ENCODE data around the gene PTPRG. TPM values are rescaled to one million over a fixed set of nuclear protein-coding genes. Genes with fewer than 3 reads are reported as not detected.

Gene PTPRG
- total RNA-seq, 2 donors from 2014 or later = 26.0 to 26.3 TPM

- intact Hi-C loops (cut with DNase I) = loop anchor here (5.0 to 10.0 kb wide), 2 partner anchors 89 to 622 kb away; no protein-coding TSS in a partner anchor
- H3K4me1 ChIP-seq = no peaks in the 10 kb centered on the region
- DNase-seq = no peak
- no peak overlapping the region for H3K9ac ChIP-seq (ENCODE audit: low read depth in 2 of 2, low read length in 2 of 2)
- H3K27me3 ChIP-seq = no peaks in the 10 kb centered on the region
- no peaks in the 10 kb centered on the region for H3K9me3 ChIP-seq
- H3K4me3 ChIP-seq = no peak overlapping the region
- H3K27ac ChIP-seq = no peak overlapping the region
- H3K36me3 ChIP-seq = no peaks in the 10 kb centered on the region
- no peak for TF ChIP-seq CTCF (IDR thresholded peaks at IDR 0.05)
Measured at GRCh38 chr3:61565569-61565968, 4.2 kb downstream of the PTPRG start.

GRCh38 chr3:61568127-61568526 is 6.8 kb downstream of the PTPRG start:
- Histone ChIP-seq H3K9me3 (no peaks in the 10 kb centered on the region), H3K27me3 (no peaks in the 10 kb centered on the region), H3K36me3 (no peaks in the 10 kb centered on the region), H3K27ac (no peak overlapping the region), H3K4me3 (no peak overlapping the region), H3K4me1 (no peaks in the 10 kb centered on the region), H3K9ac (ENCODE audit: low read depth in 2 of 2, low read length in 2 of 2) (no peak overlapping the region)
- TF ChIP-seq CTCF (IDR thresholded peaks at IDR 0.05) = no peak
- DNase-seq = no peak
- intact Hi-C loops (cut with DNase I) = loop anchor here (5.0 to 10.0 kb wide), 2 partner anchors 87 to 619 kb away; no protein-coding TSS in a partner anchor

GRCh38 chr3:61569856-61570580 is 8.6 kb downstream of the PTPRG start:
- H3K36me3 ChIP-seq = no peaks in the 10 kb centered on the region
- DNase-seq = no peak
- no peaks in the 10 kb centered on the region for H3K27me3 ChIP-seq
- intact Hi-C loops (cut with DNase I) = loop anchor here (5.0 to 10.0 kb wide), 2 partner anchors 85 to 617 kb away; no protein-coding TSS in a partner anchor
- no peak overlapping the region for H3K9ac ChIP-seq (ENCODE audit: low read depth in 2 of 2, low read length in 2 of 2)
- TF ChIP-seq CTCF (IDR thresholded peaks at IDR 0.05) = no peak
- H3K27ac ChIP-seq = no peak overlapping the region
- no peak overlapping the region for H3K4me3 ChIP-seq
- no peaks in the 10 kb centered on the region for H3K9me3 ChIP-seq
- no peaks in the 10 kb centered on the region for H3K4me1 ChIP-seq

GRCh38 chr3:61570813-61571212 is 9.4 kb downstream of the PTPRG start:
- intact Hi-C loops (cut with DNase I) = no loop called here
- Histone ChIP-seq H3K9ac (ENCODE audit: low read depth in 2 of 2, low read length in 2 of 2) (no peak overlapping the region), H3K4me3 (no peak overlapping the region), H3K4me1 (no peaks in the 10 kb centered on the region), H3K27me3 (no peaks in the 10 kb centered on the region), H3K36me3 (no peaks in the 10 kb centered on the region), H3K27ac (no peak overlapping the region), H3K9me3 (no peaks in the 10 kb centered on the region)
- TF ChIP-seq CTCF (IDR thresholded peaks at IDR 0.05) = no peak
- no peak for DNase-seq

GRCh38 chr3:61571516-61572336 is 10.4 kb downstream of the PTPRG start:
- intact Hi-C loops (cut with DNase I) = no loop called here
- Histone ChIP-seq H3K4me3 (no peak overlapping the region), H3K9me3 (no peaks in the 10 kb centered on the region), H3K9ac (ENCODE audit: low read depth in 2 of 2, low read length in 2 of 2) (no peak overlapping the region), H3K36me3 (no peaks in the 10 kb centered on the region), H3K27ac (no peak overlapping the region), H3K4me1 (no peaks in the 10 kb centered on the region), H3K27me3 (no peaks in the 10 kb centered on the region)
- TF ChIP-seq CTCF (IDR thresholded peaks at IDR 0.05) = no peak
- no peak for DNase-seq
